NCI-H510A (cell line): ENCODE measurements around the gene RUVBL1.
"Not testable (repeated sequence)": the region's sequence is repeated elsewhere in the genome, so short reads cannot be mapped to it uniquely, and the experiment has no call there.

ENCODE experiments used
- DNase-seq: peaks from one replicate; lab custom pipeline; 2025; lab: John Stamatoyannopoulos, UW

RUVBL1 gene

DNA sequence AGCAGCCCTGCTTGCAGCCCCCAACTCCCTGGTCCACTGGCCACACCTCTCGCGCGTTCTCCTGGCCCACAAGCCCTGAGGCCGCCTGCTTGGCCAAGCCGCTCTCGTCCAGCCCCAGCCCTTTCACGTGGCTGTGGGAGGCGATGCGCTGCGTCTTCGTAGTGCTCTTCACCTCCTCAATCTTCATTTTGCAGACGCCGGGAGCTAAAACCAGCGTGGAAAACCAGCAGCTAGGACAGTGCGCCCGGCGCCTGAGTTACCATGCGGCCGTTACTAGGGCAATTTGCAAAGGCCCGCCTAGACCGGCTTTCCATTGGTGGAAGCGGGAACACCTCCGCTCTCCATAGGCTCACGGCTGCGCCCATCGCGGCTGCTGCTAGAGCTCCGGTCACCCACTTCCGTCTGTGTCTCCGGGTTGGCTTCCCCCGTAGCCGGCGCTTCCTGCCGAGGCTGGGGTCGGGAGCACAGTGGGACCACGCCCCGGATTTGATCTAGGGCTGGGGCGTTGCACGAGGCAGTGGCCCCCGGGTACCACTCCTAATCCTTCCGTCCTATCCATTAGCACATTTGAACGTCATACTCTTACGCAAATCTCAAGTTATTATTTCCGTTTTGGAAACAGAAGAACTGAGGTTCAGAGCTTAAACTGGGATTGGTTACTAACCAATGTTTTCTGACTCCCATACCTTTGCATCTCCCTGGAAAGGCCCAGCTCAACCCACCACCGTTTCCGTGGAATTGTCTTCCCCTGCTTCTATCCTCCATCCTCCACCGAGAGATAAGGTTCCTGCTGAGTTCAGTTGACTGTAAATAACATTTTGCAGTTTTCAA lies at the start of gene RUVBL1:
TSS of gene RUVBL1 (minus strand) at position 275 of the 831 bp plus-strand sequence. CDS start at position 187, 88 bp downstream.
- DNase-seq: peak; percentile 94

- no peak for DNase-seq
Measured at GRCh38 chr3:128173200-128173599, 49.6 kb upstream of the RUVBL1 start.

GRCh38 chr3:128170866-128171516 lies 47.4 kb upstream of the RUVBL1 start:
- DNase-seq: no peak

- no peak for DNase-seq
Measured at GRCh38 chr3:128168836-128169235, 45.2 kb upstream of the RUVBL1 start.

GRCh38 chr3:128167973-128168674 lies 44.5 kb upstream of the RUVBL1 start:
- no peak for DNase-seq

GRCh38 chr3:128167646-128167972 lies 44.0 kb upstream of the RUVBL1 start:
- no peak for DNase-seq

GRCh38 chr3:128166971-128167453 lies 43.4 kb upstream of the RUVBL1 start:
- DNase-seq: no peak

DNA sequence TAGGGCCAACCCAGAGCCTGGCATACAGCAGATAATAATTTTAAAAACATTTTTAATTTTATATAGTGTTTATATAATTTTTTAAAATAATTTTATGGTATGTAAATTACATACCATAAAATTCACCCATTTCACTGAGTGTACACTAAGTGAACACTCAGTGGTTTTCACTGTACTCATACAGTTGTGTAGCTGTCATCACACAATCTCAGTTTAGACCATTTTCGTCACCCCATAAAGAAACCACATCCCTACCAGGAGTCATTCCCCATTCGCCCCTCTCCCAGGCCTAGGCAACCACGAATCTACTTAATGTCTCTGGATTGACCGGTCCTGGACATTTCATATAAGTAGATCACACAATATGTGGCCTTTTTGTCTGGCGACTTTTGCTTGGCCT lies 39.8 kb upstream of the RUVBL1 start:
- no peak for DNase-seq

DNA sequence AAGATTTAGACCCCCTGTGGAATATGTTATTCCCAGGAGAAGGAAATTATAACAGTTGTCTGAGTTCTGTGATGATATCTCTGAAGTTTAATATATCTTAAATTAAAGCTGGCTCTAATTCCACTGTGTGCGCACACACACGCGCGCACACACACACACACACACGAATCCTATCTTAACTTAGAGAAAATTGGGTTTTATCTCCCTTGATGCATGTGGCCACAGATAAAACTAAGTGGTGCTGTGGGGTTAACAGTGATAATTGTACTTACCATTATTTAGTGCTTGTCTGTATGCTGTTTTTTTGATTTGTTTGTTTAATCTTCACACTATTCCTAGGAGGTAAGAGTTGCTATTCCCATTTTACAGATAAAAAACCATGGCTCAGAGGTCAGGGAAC lies 37.0 kb upstream of the RUVBL1 start:
- DNase-seq: no peak

- no peak for DNase-seq
Measured at GRCh38 chr3:128155616-128156360, 32.2 kb upstream of the RUVBL1 start.

DNA sequence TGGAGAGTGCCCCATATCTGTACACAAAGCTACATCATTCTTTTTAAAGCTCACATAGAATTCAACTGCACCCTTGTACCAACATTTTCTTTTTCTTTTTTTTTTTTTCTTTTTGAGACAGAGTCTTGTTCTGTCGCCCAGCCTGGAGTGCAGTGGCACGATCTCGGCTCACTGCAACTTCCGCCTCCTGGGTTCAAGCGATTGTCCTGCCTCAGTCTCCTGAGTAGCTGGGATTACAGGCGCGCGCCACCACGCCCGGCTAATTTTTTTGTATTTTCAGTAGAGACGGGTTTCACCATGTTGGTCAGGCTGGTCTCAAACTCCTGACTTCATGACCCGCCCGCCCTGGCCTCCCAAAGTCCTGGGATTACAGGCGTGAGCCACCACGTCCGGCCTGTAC lies 30.7 kb upstream of the RUVBL1 start:
- DNase-seq: not testable (repeated sequence)

DNA sequence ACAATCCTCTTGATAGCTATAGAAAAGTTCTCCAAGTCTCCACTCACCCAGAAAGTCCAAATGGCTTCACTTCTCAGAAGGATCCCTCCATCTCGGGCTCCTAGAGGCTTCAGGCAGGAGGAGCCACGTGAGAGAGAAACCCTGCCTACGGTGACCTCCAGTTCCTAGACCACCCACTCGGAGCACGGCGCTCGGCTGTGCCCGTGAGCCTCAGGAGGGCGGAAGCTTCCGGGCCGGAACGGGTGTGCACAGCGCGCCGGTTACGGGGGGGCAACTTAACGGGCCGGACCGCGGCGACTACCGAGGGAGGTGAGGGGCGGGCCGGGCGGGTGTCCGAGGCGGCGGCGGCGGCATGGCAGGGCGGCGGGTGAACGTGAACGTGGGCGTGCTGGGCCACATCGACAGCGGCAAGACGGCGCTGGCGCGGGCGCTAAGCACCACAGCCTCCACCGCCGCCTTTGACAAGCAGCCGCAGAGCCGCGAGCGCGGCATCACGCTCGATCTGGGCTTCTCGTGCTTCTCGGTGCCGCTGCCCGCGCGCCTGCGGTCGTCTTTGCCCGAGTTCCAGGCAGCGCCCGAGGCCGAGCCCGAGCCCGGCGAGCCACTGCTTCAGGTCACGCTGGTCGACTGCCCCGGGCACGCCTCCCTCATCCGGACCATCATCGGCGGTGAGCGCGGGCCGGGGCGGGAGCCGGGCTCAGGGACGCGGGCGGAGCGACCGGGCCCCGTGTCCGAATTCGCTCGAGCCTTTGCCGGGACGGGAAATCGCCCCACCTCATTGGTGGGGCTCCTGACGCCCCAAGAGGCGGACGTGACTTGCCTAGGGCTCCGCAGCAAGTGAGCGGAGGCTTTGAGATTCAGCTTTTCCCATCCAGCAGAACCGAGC lies 29.8 kb upstream of the RUVBL1 start, which contains the start of gene EEFSEC:
TSS of gene EEFSEC (plus strand) at position 326 of the 886 bp plus-strand sequence. CDS start at position 353, 27 bp downstream.
- DNase-seq: peak; percentile 16

- no peak for DNase-seq
Measured at GRCh38 chr3:128152419-128153155, 29.0 kb upstream of the RUVBL1 start.

DNA sequence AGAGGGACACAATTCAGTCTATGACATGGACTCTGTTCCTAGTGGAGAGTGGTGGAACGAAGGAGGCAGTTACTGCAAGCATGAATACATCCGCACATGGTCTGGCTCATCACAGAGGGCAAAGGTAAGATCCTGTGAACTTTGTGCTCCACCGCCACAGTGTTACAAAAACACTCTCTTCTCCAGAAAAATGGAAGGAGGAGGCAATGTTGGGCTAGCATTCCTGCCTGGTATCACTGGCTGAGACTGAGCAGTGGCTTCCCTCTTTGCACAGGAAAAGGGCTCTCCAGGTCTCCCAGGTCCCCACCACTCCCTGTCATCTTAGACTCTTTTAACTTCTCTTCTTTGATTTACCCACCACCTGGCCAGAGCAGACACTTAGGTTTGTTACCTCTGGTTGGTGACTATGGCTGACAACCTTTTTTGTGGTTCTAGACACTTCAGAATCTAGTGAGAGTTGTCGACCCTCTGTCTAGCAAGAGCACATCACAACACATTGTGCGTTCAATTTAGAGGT lies 28.2 kb upstream of the RUVBL1 start:
- DNase-seq: no peak

GRCh38 chr3:128149650-128150049 lies 26.0 kb upstream of the RUVBL1 start:
- no peak for DNase-seq

GRCh38 chr3:128146201-128146600 lies 22.6 kb upstream of the RUVBL1 start:
- DNase-seq: no peak

DNA sequence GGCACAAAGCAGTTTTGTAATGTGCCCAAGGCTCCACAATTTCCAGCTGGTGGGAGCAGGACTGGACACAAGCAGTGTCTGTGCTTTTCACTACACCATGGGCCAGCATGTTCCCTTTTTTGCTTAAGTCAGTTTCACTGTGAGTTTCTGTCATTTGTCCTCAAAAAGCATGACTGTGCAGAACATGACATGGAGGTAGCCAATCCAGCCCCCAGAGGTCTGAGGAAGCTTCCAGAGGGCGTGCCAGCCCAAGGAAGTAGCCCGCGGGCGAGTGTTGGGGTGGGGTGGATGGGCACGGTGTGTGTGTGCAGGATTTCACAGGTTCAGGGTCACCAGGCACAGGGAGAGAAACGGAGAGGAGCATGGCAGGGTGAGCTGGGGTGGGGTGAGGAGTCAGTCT lies 21.7 kb upstream of the RUVBL1 start:
- DNase-seq: no peak

- DNase-seq: no peak
Measured at GRCh38 chr3:128144512-128145187, 21.0 kb upstream of the RUVBL1 start.

DNA sequence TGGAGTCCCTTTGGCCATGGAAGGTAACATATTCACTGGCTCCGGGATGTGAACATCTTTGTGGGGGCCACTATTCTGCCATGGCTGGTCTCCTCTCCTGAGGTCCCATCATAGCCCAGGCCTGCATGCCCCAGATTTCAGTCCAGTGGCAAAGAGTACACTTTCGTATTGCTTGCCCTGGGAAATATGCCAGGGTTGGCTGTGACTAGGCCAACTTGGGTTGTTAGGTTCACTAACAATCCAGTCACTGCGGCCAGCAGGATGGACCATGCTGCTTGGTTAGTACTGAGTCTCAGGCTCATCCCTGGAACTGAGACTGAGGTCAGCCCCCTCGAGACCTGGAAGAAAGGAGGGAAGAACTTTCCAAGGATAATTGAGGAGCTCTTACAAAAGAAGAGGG lies 19.9 kb upstream of the RUVBL1 start:
- DNase-seq: no peak
